CD4-positive, alpha-beta T cell treated with Interferon alpha-2 for 1 hour (primary cell): Measurements from ENCODE around the gene ARL2.
"Not testable (repeated sequence)": the region's sequence is repeated elsewhere in the genome, so short reads cannot be mapped to it uniquely, and the experiment has no call there.

Experiments used
- DNase-seq, 2 donors: peaks; one replicate each; pipeline ENCODE4 v3.0.0-alpha.2; 2020 to 2022

Gene ARL2

DNA sequence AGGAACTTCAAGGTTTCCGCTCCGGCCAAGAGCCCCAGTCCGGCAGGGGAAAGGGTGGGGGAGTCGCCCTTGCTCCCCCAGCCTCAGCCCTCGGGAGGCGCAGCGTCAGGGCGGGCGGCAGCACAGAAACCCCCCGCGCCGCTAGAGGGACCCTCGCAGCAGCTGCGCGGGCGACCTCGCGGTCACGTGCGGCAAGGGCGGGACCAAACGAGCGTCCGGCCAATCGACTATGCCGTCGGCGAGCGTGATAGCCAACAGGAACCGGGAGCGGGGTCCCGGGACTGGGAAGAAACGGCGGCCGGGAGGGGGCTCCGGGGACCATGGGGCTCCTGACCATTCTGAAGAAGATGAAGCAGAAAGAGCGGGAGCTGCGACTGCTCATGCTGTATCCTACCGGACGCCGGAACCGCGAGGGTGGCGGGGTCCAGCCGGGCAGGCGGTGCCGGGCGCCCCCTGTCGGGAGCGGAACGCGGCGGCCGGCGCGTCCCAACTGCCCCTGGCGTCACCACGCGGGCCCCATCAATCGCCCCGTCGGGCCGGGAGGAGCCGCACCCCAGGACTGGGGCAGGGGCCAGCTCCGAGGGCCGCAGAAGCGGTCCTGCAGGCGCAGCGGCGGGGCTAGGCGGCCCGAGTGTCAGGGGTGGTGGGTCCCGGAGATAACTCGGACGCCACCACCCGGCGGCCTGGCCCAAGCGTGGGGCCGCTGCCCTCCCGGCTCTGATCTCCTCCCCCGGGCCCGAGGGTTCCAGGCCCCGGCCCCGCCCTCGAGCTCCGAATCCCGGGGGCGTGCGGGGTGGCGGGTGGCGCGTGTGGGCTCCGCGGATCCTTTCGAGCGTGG is at the start of gene ARL2:
ARL2 (plus strand) TSS at position 273 of the 838 bp plus-strand sequence; CDS start at position 321, 48 bp downstream.
- DNase-seq = peak; percentile 87 to 90

DNA sequence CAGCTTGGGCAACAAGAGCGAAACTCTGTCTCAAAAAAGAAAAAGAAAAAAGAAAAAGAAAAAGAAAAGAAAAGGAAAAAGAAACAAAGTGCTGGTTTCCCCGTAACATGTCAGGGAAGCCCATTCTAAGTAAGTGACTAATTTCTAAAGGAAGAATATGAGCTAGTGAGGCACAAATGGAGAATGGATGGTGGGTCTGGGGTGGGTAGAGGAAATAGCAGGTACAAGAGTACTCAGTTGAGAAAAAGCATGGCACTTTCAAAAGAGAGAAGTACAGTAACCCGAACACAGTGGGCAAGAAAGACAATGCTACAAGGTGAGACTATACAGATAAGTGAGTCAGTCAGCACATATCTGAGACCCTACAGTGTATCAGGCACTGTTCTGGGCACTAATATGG is 46.6 kb upstream of the ARL2 start:
- no peak for DNase-seq

DNA sequence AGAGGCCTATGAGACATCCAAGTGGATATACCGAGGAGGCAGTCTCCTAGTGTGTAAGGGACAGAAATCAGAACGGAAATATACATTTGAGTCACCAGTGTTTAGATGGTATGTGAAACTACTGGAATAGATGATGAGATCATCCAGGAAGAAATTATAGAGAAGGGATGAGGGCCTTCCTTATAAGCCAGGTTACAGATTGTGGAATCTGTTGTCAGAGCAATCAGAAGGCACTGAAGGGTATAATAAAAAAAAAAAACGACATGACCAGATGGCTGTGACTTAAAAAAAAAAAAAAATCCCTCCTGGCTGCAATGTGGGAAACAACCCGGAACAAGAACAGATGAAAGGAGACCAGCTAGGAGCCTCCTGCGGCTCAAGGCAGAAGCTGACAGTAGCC is 44.8 kb upstream of the ARL2 start:
- no peak for DNase-seq

DNA sequence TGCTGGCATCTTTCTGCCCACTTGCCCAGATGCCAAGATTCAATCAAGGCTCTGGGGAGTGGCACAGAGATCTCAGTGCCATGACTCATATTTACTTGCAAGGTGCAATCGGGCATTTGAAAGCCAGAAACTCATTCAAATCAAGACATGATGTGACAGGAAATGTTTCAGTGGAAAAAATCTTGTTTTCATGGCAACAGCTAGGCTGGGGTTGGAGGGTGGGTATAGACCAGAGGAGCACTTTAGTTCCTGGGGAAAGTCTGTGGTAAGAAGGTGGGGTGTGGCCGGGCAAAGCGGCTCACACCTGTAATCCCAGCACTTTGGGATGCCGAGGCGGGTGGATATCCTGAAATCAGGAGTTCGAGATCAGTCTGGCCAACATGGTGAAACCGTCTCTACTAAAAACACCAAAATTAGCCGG is 43.2 kb upstream of the ARL2 start:
- DNase-seq = peak in 1 of 2 donors; percentile 13

DNA sequence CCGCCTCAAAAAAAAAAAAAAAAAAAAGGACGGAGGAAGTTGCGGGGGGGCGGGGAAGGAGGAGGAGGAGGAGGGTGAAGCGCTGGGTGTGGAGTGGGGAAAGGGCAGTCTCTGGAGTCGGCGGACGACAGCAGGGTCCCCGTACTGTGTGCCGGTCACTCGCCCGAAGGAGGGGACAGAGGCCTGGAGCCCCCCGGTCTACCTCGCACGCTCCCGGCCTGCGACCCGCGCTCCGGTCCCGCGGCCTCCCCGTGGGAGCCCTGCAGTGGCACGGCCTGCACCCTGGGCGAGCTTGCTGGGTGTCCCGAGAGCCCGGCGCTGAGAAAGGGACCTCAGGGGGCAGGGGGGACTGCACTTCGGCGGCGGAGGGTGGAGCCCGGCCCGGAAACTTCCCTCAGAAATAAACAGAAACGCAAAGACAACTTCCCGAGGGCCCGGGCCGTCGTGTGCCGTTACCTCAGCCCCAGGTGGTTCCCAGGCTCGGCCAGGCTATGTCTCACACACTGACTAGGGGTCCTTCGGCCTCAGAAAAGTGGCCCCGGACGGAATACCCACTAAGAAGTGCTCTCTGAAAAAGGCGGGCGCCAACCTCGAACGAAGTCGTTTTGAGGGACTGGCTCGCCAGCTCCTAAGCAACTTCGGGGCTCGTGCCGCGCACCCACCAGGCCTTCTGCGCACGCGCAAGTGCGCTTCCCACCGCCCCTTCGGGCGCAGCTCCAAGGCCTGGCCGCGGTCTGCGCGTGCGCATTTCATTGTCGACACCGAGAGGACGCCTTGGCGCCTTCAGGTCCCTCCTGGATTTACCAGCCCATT is 42.3 kb upstream of the ARL2 start, which contains the start of gene MAJIN:
MAJIN (minus strand) TSS at position 688 of the 813 bp plus-strand sequence. CDS start 12,703 bp downstream, outside the sequence.
- DNase-seq = peak; percentile 91 to 92

DNA sequence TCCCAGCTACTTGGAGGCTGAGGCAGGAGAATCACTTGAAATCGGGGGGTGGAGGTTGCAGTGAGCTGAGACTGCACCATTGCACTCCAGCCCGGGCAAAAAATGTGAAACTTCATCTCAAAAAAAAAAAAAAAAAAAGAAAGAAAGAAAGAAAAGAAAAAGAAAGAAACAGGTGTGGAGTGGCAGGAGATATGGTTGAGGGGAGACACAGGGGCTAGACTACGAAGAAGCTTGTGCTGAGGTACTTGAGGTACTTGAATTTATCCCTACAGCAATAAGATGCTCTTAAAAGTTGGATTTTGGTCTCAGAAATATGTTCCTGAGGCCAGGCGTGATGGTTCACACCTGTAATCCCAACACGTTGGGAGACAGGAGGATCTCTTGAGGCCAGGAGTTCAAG is 39.8 kb upstream of the ARL2 start:
- no peak for DNase-seq

DNA sequence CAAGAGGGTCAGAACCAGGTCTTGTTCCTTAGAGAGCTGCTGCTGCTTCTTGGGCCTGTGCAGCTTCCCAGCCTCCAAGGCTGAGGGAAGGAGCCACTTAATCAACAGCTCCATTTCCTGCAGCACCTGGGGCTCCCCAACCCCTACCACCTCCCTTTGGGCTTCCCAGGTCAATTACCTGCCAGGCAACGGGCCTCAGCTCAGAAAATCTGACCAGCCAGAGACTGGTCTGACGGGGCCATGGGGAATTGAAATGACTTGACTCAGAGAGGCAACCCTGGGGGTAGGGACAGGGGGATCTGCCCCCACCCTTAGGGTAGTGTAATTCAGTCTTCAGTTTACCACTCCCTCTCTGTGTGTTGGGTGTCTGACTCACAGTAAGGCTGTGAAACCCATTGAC is 37.3 kb upstream of the ARL2 start:
- DNase-seq = no peak

DNA sequence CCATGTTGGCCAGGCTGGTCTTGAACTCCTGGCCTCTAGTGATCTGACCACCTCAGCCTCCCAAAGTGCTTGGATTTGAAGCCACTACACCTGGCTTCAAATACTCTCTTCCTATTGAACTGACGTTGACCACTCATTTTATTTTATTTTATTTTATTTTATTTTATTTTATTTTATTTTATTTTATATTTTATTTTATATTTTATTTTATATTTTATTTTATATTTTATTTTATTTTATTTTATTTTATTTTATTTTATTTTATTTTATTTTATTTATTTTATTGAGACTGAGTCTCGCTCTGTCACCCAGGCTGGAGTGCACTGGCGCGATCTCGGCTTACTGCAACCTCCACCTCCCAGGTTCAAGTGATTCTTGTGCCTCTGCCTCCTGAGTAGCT is 30.6 kb upstream of the ARL2 start:
- not testable (repeated sequence) for DNase-seq

DNA sequence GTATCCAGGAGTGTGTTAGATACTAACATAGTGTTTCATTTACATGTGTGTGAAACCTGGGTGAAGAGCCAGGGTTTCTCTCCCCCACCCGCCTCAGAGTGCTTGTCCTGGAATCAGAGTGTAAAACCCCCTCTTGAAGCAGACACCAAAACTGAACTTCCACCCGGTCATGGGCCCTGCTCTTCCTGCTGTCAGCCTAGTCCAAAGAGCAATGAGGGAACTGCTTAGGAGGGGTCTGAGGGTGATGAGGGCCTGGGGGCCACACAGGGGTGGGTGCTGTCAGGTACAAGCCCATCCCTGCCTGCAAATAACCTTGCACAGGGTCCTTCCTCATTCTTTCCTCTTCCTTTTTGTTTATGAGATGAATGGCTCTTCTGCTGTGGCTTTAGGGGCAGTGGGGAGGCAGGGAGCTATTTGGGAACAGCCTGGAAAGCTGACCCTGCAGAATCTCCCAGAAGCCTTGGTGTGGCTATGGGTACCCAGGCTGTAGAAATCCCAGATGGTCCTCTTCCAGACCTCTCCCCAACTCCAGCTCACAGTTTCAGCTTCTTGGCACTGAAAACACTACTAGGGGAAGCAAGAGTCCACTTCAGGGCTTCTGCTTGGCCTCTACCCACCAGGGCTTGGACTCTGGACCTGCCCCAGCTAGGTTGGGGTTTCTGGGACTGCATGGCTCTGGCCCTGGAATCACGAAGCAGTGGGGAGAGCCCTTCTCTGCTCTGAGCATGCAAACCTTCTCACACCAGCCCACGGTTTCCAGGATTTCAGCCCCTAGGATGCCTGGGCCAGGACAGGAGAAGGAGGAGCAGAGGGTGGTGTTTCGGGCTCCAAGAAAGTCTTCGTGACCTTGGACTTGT is 25.7 kb upstream of the ARL2 start:
- no peak for DNase-seq

DNA sequence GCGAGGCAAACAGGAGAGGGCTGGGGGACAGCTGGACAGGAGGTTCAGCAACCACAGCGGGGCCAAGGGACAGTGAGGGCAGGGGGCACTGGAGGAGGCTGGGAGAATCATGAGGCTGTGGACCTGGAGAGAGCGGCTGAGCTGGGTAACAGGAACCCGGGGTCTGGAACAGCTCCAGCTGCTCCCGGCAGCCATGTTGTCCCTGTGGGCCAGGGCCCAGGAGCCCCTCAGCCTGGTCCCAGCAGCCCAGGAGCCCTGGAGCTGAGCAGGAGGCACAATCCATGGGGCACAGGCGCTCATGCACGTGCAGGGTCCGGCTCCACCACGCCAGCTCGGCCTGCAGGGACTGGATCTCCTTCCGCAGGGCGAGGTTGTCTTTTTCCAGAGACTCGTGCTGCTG is 24.5 kb upstream of the ARL2 start:
- DNase-seq = no peak

DNA sequence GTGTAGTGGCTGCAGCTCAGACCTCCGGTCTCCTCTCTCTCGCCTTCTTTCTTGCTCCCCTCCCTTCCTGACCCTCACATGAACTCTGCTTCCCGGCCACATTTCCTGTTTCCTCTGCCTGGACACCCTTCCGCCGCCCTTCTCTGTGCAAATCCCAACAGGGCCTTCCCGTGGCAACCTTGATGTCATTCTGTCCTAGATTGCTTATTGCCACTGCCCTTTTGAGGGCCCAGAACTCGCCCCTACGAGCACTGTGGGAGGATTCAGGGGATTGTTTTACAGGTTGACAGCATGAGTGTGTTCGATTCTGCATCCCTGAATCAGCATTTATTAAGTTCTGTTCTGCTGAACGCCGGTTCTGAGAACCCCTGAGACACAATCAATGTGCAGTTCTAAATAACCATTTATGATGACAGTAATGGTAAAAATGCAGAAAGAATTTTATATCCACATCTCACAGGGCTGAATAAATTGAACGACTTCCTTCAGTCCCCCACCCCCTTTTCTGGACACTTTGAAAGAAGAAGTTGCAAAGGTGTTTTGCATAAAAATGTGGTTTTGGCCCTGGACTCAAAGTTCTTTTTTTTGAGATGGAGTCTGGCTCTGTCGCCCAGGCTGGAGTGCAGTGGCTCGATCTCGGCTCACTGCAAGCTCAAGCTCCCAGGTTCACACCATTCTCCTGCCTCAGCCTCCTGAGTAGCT is 23.6 kb upstream of the ARL2 start:
- no peak for DNase-seq

DNA sequence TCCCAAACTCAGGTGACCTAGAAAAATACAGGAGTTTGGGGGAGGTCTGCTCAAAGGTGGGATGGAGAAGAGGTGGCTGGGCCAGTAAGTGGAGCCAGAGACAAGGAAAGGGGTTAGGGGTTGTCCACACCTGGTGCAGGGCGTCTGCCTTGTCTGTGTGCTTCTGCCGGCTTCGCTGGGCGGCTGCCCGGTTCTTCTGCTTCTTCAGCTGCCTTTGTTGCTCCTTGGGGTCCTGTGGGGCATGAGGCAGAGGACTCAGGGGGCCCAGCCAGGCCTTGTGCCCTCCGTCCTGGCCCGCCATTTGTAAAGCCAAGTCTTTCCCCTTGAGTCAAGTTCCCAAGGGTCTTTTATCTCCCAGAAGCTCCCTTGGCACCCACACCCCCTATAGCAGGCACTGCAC is 19.6 kb upstream of the ARL2 start:
- no peak for DNase-seq

DNA sequence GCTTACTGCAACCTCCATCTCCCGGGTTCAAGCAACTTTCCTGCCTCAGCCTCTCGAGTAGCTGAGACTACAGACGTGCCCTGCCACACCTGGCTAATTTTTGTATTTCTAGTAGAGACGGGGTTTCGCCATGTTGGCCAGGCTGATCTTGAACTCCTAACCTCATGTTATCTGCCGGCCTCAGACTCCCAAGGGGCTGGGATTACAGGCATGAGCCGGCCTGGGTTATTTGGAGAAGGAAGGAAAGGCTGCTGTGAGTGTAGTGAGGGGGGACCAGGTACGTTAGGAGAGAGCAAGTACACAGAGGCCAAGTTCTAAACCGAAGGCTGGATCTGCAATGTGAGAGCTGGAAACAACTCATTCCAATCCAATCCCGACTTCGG is 17.6 kb upstream of the ARL2 start:
- no peak for DNase-seq

DNA sequence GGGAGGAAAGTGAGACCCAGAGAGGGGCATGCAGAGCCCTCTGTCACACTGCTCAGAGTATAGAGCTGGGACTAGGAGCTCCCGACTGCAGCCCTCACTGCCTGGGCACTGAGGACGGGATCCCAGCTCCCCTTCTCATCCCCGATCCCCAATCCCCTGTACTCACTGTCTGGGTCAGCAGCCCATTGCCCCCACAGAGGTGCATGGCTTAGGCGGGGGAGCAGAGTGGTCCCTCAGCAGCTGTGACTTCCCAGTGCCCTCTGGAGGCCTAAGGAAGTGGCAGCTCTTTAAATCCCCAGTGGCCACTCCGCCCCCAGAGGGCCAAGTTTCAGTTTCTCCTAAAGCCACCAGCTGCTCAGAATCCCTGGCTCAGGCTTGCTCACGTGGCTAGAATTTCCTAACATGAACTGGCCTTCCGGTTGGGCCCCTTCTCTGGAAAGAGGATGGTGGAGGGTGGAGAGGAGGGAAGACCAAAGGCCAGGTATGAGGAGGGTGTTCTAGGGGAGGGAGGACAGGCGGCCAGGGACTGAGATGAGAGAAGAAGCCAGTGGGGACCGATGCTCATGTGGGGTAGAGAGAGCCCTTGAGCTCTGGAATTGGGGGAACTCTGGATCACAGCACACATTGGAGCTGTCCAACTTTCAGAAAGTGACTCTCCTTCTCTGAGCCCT is 17.1 kb upstream of the ARL2 start, which contains the start of gene BATF2:
BATF2 (minus strand) TSS at position 262 of the 671 bp plus-strand sequence; CDS start at position 205, 57 bp downstream.
- DNase-seq = peak; percentile 43 to 77

DNA sequence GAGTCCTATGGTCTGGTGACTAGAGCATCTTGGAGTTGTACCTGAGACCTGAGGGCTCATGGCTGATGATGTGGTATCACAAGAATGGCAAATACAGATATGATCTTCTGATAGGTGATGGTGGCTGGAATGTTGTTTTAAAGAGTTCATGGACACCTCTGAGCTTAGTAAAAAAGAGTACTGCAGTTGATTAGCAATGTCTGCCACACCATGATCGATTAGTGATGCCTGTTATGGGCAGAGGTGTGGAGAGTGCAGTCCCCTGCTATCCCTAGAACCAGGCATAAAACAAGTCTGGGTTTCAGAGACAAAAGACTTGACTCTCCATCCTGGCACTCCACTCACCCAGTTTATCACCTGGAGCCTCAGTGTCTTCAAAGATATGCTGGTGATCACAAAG is 15.8 kb upstream of the ARL2 start:
- DNase-seq = no peak

DNA sequence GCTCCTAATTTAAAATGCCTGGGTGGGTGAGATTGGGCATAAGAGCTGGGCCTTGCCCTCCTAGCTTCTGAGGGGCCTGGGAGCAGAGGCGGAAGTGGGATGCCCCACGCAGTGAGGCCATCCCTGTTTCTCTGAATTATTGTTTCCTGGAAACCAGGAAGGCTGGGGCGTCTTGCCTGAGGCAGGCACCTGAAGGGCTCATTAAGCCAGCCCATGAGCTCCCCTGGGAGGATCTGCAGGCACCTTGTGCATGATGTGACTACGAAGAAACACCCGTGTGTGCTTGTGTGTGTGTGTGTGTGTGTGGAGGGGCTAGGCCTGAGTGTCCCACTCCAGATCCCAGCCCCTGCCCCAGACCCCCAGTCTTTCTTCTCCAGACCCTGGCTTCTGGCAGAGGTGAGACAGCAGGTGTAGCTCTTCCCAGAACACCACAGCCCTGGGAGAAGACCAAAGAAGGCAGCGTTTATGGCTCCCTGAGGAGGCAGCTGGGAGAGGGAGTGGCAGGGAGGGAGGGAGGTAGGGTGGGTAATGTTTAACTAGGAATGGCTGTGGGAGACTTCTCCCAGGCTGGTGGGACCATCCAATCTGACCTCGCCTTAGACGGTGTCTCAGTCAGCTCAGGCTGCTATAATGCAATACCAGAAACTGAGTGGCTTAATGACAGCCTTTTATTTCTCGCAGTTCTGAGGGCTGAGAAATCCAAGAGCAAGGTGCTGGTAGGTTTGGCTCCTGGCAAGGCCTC is 15.1 kb upstream of the ARL2 start:
- no peak for DNase-seq

DNA sequence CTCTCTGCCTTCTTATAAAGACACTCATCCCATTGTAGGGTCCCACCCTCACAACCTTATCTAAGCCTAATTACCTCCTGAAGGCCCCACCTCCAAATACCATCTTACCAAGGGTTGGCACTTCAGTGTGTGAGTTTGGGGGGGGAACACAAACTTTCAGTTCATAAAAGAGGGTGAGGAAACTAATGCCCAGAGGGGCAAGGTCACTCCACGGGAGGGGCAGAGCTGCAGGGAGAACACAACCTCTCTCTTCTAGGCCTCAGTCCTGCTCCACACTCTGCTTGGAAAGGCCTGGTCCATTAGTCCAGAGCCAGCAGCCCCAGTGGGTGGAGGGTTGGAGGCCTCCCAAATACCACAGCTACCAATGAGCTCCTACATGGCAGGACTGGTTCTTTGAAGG is 14.5 kb upstream of the ARL2 start:
- DNase-seq = no peak

DNA sequence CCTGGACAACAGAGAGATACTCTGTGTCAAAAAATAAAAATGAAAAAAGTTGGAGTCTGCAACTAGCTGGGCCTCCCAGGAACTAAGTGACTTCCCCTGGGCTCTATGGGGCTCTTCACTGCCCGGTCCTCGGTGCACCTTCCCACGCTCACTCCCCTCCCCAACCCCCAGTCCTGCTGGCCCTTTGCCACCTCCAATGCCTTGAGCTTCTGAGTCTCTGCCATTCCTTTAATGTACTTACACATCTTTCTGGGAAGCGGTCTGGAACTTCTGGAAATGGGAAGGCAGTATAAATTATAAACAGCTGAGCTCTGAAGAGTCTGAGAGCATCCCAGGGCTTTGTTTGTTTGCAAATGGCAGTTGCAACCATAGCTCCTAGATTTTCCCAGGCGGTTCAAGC is 11.3 kb upstream of the ARL2 start:
- no peak for DNase-seq

DNA sequence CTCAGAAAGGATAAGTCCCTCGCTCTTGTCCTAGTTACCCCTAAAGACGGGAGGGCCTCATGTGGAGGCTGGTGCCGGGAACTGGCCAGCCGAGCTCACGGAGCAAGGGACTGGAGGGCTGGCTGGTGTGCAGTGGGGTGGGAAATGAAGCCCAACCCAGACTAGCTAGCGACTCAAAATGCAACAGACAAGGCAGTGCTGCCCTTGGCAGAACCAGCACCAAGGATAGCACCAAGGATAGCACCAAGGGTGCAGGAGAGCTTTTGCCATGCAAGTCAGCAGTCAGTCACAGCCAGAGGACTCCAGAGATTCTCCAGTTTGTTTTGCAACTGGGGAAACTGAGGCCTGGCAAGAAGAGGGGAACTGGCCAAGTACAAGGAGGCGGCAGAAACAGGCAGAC is 10.7 kb upstream of the ARL2 start:
- DNase-seq = no peak

DNA sequence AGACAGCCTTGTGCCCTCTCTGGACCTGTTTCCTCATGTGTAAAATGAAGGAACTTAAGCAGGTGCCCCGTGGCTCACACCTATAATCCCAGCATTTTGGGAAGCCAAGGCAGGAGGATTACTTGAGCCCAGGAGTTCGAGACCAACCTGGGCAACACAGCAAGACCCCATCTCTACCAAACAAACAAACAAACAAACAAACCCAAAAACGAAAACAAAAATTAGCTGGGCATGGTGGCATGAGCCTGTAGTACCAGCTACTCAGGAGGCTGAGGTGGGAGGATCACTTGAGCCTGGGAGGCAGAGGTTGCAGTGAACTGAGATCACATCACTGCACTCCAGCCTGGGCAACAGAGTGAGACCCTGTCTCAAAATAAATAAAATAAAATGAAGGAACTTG is 10.0 kb upstream of the ARL2 start:
- not testable (repeated sequence) for DNase-seq

DNA sequence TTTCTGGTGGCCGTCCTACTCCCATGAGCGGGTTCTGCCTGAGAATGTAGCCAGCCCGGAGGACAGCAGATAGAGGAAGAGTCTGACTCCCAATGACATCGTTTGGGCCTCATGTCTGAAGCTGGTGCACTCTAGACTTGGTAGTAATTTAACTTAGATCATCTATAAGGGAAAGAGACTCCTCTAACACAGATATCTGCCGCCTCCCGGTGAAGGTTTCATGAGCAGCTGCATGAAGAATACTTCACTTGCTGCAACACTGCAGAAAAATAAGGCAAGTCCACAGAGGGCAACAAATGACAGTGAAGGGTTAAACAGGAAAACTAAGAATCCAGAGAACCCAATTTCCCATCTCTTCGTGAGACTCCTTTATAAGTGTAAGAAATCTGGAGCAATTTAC is 5.9 kb upstream of the ARL2 start:
- no peak for DNase-seq
